NCI-H526 (cell line): ENCODE results near the gene SCGB1C1.
"Not testable (repeated sequence)": the region's sequence is repeated elsewhere in the genome, so short reads cannot be mapped to it uniquely, and the experiment has no call there.

Source experiments
- DNase-seq, 2 experiments: peaks; one replicate each; lab custom pipeline; 2025; lab: John Stamatoyannopoulos, UW

Gene SCGB1C1

DNA sequence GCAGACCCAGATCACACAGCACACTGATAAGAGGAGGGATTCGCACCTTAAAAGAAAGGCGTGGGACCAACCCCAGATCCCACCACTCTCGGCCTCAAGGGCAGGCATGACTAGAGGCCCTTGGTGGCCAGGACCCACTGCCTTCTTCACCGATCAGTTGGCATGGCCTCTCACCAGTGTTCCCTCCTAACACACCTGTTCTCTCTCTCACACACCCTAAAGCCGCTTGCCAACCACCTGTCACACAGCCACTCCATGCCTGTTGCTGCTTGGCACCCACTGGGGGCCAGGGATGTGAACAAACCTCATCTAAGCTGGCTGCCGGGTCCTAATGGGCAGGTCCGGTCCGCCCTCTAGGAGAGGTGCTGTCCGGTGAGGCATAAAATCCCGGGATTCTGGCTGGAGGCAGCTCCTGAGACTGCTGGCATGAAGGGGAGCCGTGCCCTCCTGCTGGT, at the start of gene SCGB1C1:
SCGB1C1 (plus strand) TSS at position 405 of the 455 bp plus-strand sequence; CDS start at position 427, 22 bp downstream.
- not testable (repeated sequence) for DNase-seq

DNA sequence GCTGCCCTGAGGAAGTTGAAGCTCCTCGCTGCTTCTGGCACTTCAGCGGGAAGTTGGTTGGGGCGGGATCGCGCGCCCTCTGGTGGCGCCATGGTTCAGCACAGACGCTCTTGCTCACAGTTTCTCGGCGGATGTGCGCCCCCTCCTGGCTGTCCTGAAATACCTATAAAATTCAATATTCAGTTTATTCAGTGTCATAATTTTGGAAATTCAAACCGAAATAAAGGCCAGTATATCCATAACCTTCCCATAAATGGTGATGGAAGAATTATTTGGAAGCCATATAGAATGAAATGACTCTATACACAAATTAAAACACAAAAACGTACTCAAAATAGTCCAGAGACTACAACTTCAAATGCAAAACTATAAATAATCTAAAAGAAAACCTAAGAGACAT, 12.6 kb upstream of the SCGB1C1 start:
- DNase-seq, result not testable (repeated sequence)

DNA sequence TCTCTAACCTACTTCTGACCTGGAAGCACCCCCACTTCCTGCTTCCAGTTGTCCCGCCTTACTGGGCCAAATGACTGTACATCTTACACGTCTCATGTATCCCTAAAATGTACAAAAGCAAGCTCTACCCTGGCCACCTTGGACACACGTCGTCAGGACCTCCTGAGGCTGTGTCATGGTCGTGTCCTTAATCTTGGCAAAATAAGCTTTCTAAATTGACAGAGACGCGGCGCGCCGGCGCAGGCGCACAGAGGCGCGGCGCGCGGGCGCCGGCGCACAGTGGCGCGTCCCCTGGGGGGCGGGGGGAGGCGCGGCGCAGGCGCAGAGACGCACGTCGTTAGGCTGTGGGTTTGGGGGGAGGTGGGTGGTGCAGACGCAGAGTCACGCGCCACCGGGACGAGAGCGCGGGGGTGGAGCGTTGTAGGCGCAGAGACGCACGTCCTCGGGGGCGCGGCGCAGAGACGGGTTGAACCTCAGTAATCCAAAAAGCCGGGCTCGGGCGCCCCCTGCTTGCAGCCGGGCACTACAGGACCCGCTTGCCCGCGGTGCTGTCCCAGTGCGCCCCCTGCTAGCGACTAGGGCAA, 3.6 kb upstream of the SCGB1C1 start:
- not testable (repeated sequence) for DNase-seq

DNA sequence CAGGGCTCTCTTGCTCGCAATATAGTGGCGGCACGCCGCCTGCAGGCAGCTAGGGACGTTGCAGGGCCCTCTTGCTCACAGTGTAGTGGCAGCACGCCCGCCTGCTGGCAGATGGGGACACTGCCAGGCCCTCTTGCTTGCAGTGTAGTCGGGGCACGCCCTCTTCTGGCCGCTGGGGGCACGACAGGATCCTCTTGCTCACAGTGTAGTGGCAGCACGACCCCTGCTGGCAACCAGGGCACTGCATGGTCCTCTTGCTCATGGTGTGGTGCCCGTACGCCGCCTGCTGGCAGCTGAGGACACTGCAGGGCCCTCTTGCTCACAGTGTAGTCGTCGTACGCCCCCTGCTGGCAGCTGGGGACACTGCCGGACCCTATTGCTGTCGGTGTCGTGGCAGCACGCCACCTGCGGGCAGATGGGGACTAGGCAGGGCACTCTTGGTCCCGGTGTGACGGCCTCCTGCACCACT, 3.0 kb upstream of the SCGB1C1 start:
- DNase-seq, result not testable (repeated sequence)

DNA sequence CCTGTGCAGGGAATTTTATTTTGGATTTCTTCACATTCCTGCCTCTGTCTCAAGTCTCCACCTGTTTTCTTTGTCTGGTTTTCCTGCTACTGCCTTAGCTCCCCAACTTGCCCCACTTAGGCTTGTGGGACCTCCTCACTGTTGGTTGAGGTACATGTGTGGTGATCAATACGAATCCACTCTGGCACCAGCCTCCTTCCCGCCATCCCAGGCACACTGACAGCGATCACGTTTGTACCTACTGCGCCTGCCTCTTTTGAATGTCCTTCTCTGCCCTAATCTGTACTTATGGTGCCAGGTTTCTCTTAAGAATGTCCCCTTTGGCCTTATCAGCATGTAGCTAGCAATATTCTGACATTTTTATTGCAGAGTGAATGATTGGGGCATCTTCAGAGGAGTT, 2.3 kb upstream of the SCGB1C1 start:
- DNase-seq, result not testable (repeated sequence)

- not testable (repeated sequence) for DNase-seq
Measured at GRCh38 chr11:191490-192478, 1.1 kb upstream of the SCGB1C1 start.

DNA sequence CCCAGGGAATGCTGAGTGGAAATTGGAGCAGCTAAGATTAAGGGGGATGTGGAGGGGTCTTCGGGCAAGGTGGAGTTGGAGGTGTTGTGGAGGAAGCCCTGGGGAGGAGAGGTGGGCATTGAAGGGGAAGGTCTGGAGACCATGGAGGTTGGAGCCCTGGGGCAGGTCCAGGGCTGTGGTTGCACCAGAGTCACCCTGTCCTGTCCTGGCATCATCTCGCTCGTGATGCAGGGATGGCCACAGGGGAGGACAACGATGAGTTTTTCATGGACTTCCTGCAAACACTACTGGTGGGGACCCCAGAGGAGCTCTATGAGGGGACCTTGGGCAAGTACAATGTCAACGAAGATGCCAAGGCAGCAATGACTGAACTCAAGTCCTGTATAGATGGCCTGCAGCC, 603 bp downstream of the SCGB1C1 start:
- DNase-seq, result not testable (repeated sequence)

GRCh38 chr11:196786-197731, 4.2 kb downstream of the SCGB1C1 start:
- no peak for DNase-seq

- DNase-seq, result no peak
Measured at GRCh38 chr11:197741-198235, 4.9 kb downstream of the SCGB1C1 start.

- no peak for DNase-seq
Measured at GRCh38 chr11:198236-198806, 5.4 kb downstream of the SCGB1C1 start.

GRCh38 chr11:199004-199581, 6.2 kb downstream of the SCGB1C1 start:
- DNase-seq, result no peak

GRCh38 chr11:199782-200181, 6.9 kb downstream of the SCGB1C1 start:
- no peak for DNase-seq

GRCh38 chr11:200224-201003, 7.5 kb downstream of the SCGB1C1 start:
- no peak for DNase-seq

DNA sequence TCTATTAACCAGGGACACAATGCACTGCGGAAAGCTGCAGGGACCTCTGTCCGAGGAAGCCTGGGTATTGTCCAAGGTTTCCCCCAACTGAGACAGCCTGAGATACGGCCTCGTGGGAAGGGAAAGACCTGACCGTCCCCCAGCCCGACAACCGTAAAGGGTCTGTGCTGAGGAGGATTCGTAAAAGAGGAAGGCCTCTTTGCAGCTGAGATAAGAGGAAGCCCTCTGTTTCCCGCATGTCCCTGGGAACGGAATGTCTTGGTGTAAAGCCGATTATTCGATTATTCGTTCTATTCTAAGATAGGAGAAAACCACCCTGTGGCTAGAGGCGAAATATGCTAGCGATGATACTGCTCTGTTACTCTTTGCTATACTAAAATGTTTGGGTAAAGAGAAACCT, 9.1 kb downstream of the SCGB1C1 start:
- DNase-seq, result no peak

DNA sequence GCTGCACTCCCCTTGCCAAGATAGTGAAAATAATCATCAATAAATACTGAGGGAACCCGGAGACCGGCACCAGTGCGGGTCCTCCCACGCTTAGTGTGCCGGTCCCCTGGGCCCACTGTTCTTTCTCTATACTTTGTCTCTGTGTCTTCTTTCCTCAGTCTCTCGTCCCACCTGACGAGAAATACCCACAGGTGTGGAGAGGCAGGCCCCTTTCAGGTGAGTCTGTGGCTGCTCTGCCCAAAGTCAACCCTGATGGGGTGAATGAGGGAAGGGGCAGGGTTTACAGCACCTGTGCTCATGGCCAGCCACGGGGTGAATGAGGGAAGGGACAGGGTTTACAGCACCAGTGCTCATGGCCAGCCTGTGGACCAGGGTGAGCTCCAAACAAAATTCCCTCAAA, 9.6 kb downstream of the SCGB1C1 start:
- DNase-seq, result no peak

DNA sequence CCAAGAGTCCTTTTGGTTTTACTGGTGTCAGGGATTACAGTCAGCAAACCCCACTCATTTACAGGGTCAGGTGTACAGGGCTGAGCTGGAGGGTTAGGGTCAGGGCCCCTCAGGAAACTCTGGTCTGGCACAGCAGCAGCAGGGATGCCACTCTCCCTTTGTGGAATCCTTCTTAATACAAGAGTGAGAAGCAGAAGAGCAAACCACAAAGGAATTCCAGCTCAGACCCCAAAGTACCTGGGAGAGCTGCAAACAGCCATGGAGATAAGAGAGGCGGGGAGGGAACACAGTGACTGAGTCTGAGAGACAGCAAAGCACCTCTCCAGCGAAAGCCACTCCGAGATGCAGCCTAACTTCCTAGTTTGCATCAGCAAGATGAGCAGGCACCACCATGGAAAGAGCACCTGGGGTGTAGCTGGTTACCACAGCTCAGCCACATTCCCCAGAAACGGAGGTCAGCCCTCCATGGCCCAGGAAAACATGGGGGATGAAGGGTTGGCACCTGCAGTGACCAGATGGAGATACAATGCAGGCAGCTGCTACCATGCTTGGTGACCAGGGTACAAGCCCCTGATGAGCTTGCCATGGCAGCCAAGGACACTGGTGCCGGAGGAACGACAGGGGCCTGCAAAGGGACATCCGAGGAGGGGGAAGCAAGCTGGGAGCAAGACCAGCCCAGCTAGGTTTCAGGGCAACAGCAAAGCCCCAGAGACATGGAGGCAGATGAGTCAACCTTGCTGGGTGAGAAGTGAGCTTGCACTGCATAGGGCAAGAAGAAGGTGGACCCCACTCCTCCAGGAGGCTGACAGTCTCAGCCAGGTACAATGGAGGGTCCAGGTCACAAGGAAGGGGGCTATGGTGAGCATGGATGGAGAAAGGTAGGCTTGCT, 10.4 kb downstream of the SCGB1C1 start:
- DNase-seq, result no peak

DNA sequence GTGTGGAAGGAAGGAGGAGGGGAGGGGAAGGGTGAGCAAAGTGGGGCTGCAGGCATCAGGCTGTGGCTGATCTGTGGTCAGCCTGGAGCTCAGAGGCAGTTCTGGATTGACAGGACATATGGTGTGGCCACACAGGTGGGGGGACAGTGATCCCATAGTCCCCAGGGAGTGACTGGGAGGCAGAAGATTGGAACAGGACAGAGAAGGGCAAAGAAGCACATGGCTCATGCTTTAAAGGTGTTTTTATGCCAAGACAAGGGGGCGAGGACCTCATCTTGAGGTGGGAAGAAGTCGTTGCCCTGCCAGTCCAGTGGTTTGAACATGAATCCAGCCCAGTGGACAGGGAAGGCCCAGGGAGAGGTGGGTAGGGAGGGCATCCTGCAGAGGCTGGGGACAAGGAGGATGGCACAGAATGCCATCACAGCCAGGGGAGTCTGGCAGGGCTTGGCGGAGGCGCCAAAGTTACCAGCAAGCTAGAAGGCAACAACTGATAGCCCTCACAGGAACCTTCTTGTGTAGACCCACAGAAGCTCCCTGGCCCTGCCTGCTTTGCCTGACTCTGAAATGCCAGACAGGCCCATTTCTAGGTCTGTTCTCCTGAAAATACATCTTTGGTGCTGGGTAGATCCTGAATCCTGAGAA, 11.2 kb downstream of the SCGB1C1 start:
- DNase-seq, result no peak

- DNase-seq, result no peak
Measured at GRCh38 chr11:204587-205109, 11.8 kb downstream of the SCGB1C1 start.
